H1 (cell line): ENCODE measurements around the gene PPP2R2C. TPM values are rescaled to one million over a fixed set of nuclear protein-coding genes. Genes with fewer than 3 reads are reported as not detected.

Source experiments
- GABPA ChIP-seq: IDR thresholded peaks from 2 replicates; pipeline ENCODE4 v1.6.1; 2011; ENCODE audit warnings: mild to moderate bottlenecking, low read length, moderate library complexity, borderline replicate concordance; ENCODE audit not compliant: insufficient read depth
- HDAC6 ChIP-seq: IDR thresholded peaks from one replicate; pipeline ENCODE4 v1.7.1; 2012; ENCODE audit warnings: low read depth, mild to moderate bottlenecking, inconsistent platforms, low read length, moderate library complexity
- NRF1 ChIP-seq: IDR thresholded peaks from 2 replicates; pipeline ENCODE4 v1.6.1; 2011; ENCODE audit warnings: mild to moderate bottlenecking, low read depth, low read length, improper control_type of control experiment
- POLR2AphosphoS5 ChIP-seq: IDR thresholded peaks from 2 replicates; pipeline ENCODE4 v1.6.1; 2011; ENCODE audit warnings: low read depth, low read length
- SIRT6 ChIP-seq: IDR thresholded peaks from one replicate; pipeline ENCODE4 v1.7.1; 2012; ENCODE audit warnings: low read length, inconsistent platforms
- polyA plus RNA-seq, 7 experiments: library from polyadenylated mRNA; depleted of rRNA in 3 of 7; stranded (reverse) in 5 of 7; unstranded in 2 of 7; fragments of >200 nt in 5 of 7; fragments of 200-250 nt in 2 of 7; gene quantifications; 1 replicate in 5 of 7; 2 replicates in 1 of 7; 4 replicates in 1 of 7; pipeline versions ENCODE4 v1.2.1 to v1.2.3, GENCODE V29; 2011 to 2013; ENCODE audit warnings: missing spikeins in 2 of 7, mixed read lengths in 2 of 7
- total RNA-seq: library from RNA; stranded (reverse); fragmentation: NEBNext Ultra II Directional; extraction: Animal tissue kit (Norgen Biotek cat#: 25700); gene quantifications from 2 replicates; pipeline ENCODE4 v1.2.1, GENCODE V29; 2021

Gene PPP2R2C
- total and polyA plus RNA-seq, 2 of the 8 experiments (the other 6 are each of a cell fraction or from before 2014, with no cell fraction given): 6.4 TPM

DNA sequence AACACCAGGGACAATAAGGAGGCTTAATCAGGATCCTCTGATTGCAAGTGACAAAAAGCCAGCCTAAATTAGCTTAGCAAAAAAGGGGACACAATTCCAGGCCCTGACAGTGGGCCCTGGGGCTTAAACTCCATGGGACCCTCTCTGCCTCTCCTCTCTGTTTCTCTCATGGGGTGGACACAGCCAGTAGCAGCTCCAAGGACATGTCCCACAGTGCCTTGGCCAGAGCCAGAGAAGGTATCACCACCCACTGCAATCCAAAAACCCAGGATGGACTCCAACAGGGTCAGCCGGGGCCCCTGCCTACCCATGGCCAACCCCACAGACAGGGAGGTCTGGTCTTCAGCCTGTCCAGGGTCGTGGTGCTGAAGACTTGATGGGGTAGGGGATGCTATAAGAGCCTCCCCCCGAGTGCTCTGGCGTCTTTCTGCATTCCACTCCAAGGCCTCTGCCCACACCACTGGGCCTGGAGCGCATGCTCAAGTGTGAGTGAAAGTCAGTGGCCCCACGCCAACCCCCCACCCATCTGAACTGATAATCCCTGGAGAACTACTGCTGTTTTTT, 19.7 kb upstream of the PPP2R2C start (continued):
- TF ChIP-seq GABPA: no peak
- no peak for TF ChIP-seq POLR2AphosphoS5
- TF ChIP-seq SIRT6: no peak
- no peak for TF ChIP-seq NRF1
- no peak for TF ChIP-seq HDAC6
- TF ChIP-seq, all 59 proteins: peak for 0
